Measurements from ENCODE around the gene RILPL2.

- TF ChIP-seq CTCF (IDR thresholded peaks at IDR 0.05): no peak
- no peak for TF ChIP-seq POLR2A (IDR thresholded peaks at IDR 0.05)
Measured at GRCh38 chr12:123379391-123379790, 57.1 kb downstream of the RILPL2 start.
